SK-N-SH (cell line): ENCODE results near the gene MBNL2. TPM values are rescaled to one million over a fixed set of nuclear protein-coding genes. Genes with fewer than 3 reads are reported as not detected.
A peak's percentile ranks its signal among the peaks of the same experiment; 100 is the strongest.

Experiments used
- CHD2 ChIP-seq: fragments of 150-350 bp; IDR thresholded peaks from 2 replicates; pipeline ENCODE4 v1.6.1; 2018; ENCODE audit warnings: low read length; ENCODE audit not compliant: partially characterized antibody
- ELF1 ChIP-seq: IDR thresholded peaks from 2 replicates; pipeline ENCODE4 v1.4.0; 2012
- EP300 ChIP-seq, 2 experiments: IDR thresholded peaks; 2 replicates each; pipeline versions ENCODE4 v1.4.0 to v1.6.1; 2012; ENCODE audit warnings: borderline replicate concordance in 1 of 2, low read depth in 1 of 2, low read length in 1 of 2
- FOSL2 ChIP-seq: IDR thresholded peaks from 2 replicates; pipeline ENCODE4 v1.4.0; 2012; ENCODE audit warnings: low read depth, mild to moderate bottlenecking, moderate library complexity, borderline replicate concordance
- JUND ChIP-seq: IDR thresholded peaks from 2 replicates; pipeline ENCODE4 v1.4.0; 2012
- MEF2A ChIP-seq: IDR thresholded peaks from 2 replicates; pipeline ENCODE4 v1.4.0; 2012; ENCODE audit warnings: low read depth, borderline replicate concordance
- MXI1 ChIP-seq: IDR thresholded peaks from 2 replicates; pipeline ENCODE4 v1.6.1; 2012; ENCODE audit warnings: mild to moderate bottlenecking, low read depth, low read length, improper control_type of control experiment
- NFIC ChIP-seq: IDR thresholded peaks from 2 replicates; pipeline ENCODE4 v1.4.0; 2012; ENCODE audit warnings: borderline replicate concordance
- NRF1 ChIP-seq: IDR thresholded peaks from 2 replicates; pipeline ENCODE4 v1.6.1; 2012; ENCODE audit warnings: low read depth, mild to moderate bottlenecking, low read length
- POLR2AphosphoS5 ChIP-seq: IDR thresholded peaks from 2 replicates; pipeline ENCODE4 v1.6.1; 2012; ENCODE audit warnings: low read depth, low read length
- RCOR1 ChIP-seq: fragments of 150-350 bp; IDR thresholded peaks from 2 replicates; pipeline ENCODE4 v1.6.1; 2017; ENCODE audit warnings: antibody characterized with exemption, low read length
- RFX5 ChIP-seq: IDR thresholded peaks from 2 replicates; pipeline ENCODE4 v1.6.1; 2012; ENCODE audit warnings: mild to moderate bottlenecking, improper control_type of control experiment, low read length
- RXRA ChIP-seq: IDR thresholded peaks from 2 replicates; pipeline ENCODE4 v1.4.0; 2012; ENCODE audit warnings: low read depth, mild to moderate bottlenecking, borderline replicate concordance
- SIN3A ChIP-seq: IDR thresholded peaks from 2 replicates; pipeline ENCODE4 v1.6.1; 2012; ENCODE audit warnings: low read depth, mild to moderate bottlenecking, low read length, moderate library complexity, borderline replicate concordance
- SMC3 ChIP-seq: IDR thresholded peaks from 2 replicates; pipeline ENCODE4 v1.6.1; 2012; ENCODE audit warnings: low read depth, low read length, improper control_type of control experiment
- TAF1 ChIP-seq: IDR thresholded peaks from 2 replicates; pipeline ENCODE4 v1.6.1; 2012; ENCODE audit warnings: low read depth, mild to moderate bottlenecking, low read length, moderate library complexity, borderline replicate concordance
- TCF12 ChIP-seq: IDR thresholded peaks from 2 replicates; pipeline ENCODE4 v1.4.0; 2012
- YY1 ChIP-seq: IDR thresholded peaks from 2 replicates; pipeline ENCODE4 v1.4.0; 2012; ENCODE audit warnings: low read depth, mild to moderate bottlenecking
- polyA plus RNA-seq, 3 experiments: library from polyadenylated mRNA; depleted of rRNA; stranded (reverse); fragments of >200 nt; gene quantifications; 2 replicates each; pipeline ENCODE4 v1.2.3, GENCODE V29; 2012
- TF ChIP-seq, protein P1 (sequence below): IDR thresholded peaks from 2 replicates; pipeline ENCODE4; 2012
- TF ChIP-seq, protein P2 (sequence below): IDR thresholded peaks from 2 replicates; pipeline ENCODE4 v1.4.0; 2012; ENCODE audit warnings: low read depth, borderline replicate concordance
- TF ChIP-seq, protein P3 (sequence below): fragments of 150-350 bp; IDR thresholded peaks from 2 replicates; pipeline ENCODE4 v1.6.1; 2016; ENCODE audit warnings: mild to moderate bottlenecking, low read depth, low read length
- TF ChIP-seq, protein P4 (sequence below): IDR thresholded peaks from 2 replicates; pipeline ENCODE4 v1.6.1; 2012; ENCODE audit warnings: mild to moderate bottlenecking, low read depth, low read length, moderate library complexity

Gene MBNL2
- polyA plus RNA-seq, 1 of the 3 experiments (the other 2 are of a cell fraction), result 24.5 TPM

DNA sequence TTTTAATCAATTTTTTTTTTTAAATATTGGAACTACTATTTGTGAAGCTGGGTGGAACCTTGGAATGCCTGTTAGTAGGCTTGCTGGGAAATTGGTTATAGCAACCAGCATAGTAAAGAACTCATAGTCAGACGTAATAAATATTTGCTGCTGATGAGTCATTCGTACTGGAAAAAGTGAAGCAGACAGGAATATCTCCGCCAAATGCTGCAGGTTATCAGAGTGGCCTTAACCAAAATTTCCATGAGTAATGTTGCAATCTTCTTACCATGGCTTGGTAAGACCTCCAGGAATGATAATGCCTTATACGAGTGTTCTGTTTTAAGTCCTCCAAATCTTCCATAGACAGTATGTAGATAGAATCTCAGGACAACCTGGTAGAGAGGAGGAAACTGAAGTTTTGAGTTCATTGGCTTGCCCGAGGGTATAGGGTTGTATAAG is 34.2 kb downstream of the MBNL2 start (continued):
- TF ChIP-seq, protein P1, sequence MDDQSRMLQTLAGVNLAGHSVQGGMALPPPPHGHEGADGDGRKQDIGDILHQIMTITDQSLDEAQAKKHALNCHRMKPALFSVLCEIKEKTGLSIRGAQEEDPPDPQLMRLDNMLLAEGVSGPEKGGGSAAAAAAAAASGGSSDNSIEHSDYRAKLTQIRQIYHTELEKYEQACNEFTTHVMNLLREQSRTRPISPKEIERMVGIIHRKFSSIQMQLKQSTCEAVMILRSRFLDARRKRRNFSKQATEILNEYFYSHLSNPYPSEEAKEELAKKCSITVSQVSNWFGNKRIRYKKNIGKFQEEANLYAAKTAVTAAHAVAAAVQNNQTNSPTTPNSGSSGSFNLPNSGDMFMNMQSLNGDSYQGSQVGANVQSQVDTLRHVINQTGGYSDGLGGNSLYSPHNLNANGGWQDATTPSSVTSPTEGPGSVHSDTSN, result peak; percentile 94
- TF ChIP-seq POLR2AphosphoS5 (peak; percentile 83), FOSL2 (peak; percentile 99), ELF1 (0 out of 2 replicates have a peak, but pooled peaks have one; percentile 5), MEF2A (peak; percentile 74; the same call in 1 of the 2 replicates), TCF12 (peak; percentile 96), JUND (peak; percentile 98), SMC3 (no peak), NFIC (peak; percentile 96), TAF1 (peak; percentile 34; the same call in 1 of the 2 replicates), RCOR1 (no peak), CHD2 (no peak), NRF1 (no peak), RFX5 (no peak), EP300 (IDR thresholded peaks at IDR 0.05; ENCODE audit: borderline replicate concordance in 1 of 2, low read depth in 1 of 2, low read length in 1 of 2) (peak; percentile 65 to 99; a peak in 3 of 4 replicates), RXRA (peak; percentile 93), MXI1 (no peak), SIN3A (0 out of 2 replicates have a peak, but pooled peaks have one; percentile 53), YY1 (0 out of 2 replicates have a peak, but pooled peaks have one; percentile 41)
- TF ChIP-seq, protein P2, sequence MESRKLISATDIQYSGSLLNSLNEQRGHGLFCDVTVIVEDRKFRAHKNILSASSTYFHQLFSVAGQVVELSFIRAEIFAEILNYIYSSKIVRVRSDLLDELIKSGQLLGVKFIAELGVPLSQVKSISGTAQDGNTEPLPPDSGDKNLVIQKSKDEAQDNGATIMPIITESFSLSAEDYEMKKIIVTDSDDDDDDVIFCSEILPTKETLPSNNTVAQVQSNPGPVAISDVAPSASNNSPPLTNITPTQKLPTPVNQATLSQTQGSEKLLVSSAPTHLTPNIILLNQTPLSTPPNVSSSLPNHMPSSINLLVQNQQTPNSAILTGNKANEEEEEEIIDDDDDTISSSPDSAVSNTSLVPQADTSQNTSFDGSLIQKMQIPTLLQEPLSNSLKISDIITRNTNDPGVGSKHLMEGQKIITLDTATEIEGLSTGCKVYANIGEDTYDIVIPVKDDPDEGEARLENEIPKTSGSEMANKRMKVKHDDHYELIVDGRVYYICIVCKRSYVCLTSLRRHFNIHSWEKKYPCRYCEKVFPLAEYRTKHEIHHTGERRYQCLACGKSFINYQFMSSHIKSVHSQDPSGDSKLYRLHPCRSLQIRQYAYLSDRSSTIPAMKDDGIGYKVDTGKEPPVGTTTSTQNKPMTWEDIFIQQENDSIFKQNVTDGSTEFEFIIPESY, result peak; percentile 85
- TF ChIP-seq, protein P3, sequence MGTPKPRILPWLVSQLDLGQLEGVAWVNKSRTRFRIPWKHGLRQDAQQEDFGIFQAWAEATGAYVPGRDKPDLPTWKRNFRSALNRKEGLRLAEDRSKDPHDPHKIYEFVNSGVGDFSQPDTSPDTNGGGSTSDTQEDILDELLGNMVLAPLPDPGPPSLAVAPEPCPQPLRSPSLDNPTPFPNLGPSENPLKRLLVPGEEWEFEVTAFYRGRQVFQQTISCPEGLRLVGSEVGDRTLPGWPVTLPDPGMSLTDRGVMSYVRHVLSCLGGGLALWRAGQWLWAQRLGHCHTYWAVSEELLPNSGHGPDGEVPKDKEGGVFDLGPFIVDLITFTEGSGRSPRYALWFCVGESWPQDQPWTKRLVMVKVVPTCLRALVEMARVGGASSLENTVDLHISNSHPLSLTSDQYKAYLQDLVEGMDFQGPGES, result no peak
- TF ChIP-seq, protein P4, sequence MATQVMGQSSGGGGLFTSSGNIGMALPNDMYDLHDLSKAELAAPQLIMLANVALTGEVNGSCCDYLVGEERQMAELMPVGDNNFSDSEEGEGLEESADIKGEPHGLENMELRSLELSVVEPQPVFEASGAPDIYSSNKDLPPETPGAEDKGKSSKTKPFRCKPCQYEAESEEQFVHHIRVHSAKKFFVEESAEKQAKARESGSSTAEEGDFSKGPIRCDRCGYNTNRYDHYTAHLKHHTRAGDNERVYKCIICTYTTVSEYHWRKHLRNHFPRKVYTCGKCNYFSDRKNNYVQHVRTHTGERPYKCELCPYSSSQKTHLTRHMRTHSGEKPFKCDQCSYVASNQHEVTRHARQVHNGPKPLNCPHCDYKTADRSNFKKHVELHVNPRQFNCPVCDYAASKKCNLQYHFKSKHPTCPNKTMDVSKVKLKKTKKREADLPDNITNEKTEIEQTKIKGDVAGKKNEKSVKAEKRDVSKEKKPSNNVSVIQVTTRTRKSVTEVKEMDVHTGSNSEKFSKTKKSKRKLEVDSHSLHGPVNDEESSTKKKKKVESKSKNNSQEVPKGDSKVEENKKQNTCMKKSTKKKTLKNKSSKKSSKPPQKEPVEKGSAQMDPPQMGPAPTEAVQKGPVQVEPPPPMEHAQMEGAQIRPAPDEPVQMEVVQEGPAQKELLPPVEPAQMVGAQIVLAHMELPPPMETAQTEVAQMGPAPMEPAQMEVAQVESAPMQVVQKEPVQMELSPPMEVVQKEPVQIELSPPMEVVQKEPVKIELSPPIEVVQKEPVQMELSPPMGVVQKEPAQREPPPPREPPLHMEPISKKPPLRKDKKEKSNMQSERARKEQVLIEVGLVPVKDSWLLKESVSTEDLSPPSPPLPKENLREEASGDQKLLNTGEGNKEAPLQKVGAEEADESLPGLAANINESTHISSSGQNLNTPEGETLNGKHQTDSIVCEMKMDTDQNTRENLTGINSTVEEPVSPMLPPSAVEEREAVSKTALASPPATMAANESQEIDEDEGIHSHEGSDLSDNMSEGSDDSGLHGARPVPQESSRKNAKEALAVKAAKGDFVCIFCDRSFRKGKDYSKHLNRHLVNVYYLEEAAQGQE, result peak; percentile 62; the same call in 1 of the 2 replicates
